ENCODE data around the gene SLC30A3.

SLC30A3 gene

DNA sequence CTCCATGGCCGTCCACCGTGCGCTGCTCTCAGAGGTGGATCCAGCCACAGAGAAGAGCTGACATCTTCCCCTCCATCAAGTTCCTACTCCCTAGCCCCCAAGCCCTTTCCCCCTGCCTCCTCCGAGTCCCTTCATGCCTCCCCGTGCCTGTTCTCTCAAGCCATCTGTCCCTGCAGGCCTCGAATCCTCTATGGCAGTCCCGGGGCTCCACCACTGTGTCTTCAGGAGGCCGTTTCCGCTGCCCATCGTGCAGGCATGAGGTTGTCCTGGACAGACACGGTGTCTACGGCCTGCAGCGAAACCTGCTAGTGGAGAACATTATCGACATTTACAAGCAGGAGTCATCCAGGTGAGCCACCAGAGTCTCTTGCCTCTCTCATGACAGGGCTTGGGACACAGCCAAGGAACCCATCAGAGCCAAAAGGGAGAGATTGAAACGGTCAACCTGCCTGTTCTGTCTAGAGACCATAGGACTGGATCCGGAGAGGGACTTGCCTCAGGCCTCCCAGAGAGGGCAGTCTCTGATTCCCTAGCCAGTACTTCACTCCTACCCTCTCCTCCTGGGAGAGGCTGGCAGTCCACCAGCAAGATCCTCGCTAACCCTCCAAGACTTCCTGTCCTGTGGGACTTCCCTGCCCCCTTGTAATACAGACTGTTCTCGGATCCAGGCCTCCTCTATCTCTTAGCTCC lies 35.7 kb upstream of the SLC30A3 start:
- in situ Hi-C loops (cut with MboI; ENCODE audit: low pct_unique_long_range_greater_than_20kb, low sequenced_read_pairs, unreplicated experiment), result loop anchor here (25.0 kb wide), 2 partner anchors 336 to 461 kb away; partner anchors contain the start of genes DPYSL5 and MAPRE3
- TF ChIP-seq, protein P1, sequence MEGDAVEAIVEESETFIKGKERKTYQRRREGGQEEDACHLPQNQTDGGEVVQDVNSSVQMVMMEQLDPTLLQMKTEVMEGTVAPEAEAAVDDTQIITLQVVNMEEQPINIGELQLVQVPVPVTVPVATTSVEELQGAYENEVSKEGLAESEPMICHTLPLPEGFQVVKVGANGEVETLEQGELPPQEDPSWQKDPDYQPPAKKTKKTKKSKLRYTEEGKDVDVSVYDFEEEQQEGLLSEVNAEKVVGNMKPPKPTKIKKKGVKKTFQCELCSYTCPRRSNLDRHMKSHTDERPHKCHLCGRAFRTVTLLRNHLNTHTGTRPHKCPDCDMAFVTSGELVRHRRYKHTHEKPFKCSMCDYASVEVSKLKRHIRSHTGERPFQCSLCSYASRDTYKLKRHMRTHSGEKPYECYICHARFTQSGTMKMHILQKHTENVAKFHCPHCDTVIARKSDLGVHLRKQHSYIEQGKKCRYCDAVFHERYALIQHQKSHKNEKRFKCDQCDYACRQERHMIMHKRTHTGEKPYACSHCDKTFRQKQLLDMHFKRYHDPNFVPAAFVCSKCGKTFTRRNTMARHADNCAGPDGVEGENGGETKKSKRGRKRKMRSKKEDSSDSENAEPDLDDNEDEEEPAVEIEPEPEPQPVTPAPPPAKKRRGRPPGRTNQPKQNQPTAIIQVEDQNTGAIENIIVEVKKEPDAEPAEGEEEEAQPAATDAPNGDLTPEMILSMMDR (IDR thresholded peaks at IDR 0.05; ENCODE audit: extremely low read depth, insufficient read depth, missing control alignments), result no peak
- no peak for DNase-seq (ENCODE audit: low spot score)

DNA sequence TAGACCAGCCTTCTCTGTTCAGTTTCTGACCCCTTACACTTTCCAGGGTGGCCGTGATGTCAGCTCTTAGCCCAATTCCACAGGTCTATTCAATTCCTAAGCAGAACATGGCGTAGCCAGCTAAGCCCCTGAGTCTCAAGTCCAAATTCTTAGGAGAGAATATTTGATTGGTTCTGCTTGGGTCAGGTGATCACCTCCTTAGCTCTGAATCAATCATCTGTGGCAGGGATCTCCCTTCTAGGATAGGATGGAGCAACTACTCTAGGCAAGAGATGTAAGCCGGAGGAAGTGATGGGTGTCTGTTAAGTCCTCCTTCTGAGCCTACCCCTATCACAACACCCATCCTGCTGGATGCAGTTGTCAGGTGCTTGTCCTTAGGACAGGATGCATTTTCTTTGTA lies 34.3 kb upstream of the SLC30A3 start:
- in situ Hi-C loops (cut with MboI; ENCODE audit: low pct_unique_long_range_greater_than_20kb, low sequenced_read_pairs, unreplicated experiment), result loop anchor here (25.0 kb wide), 2 partner anchors 335 to 460 kb away; partner anchors contain the start of genes DPYSL5 and MAPRE3
- no peak for DNase-seq (ENCODE audit: low spot score)
- TF ChIP-seq, protein P1 (IDR thresholded peaks at IDR 0.05; ENCODE audit: extremely low read depth, insufficient read depth, missing control alignments), result no peak

GRCh38 chr2:27296481-27296880 lies 33.6 kb upstream of the SLC30A3 start:
- DNase-seq (ENCODE audit: low spot score), result no peak
- TF ChIP-seq, protein P1 (IDR thresholded peaks at IDR 0.05; ENCODE audit: extremely low read depth, insufficient read depth, missing control alignments), result no peak
- in situ Hi-C loops (cut with MboI; ENCODE audit: low pct_unique_long_range_greater_than_20kb, low sequenced_read_pairs, unreplicated experiment), result loop anchor here (25.0 kb wide), 2 partner anchors 334 to 459 kb away; partner anchors contain the start of genes DPYSL5 and MAPRE3

DNA sequence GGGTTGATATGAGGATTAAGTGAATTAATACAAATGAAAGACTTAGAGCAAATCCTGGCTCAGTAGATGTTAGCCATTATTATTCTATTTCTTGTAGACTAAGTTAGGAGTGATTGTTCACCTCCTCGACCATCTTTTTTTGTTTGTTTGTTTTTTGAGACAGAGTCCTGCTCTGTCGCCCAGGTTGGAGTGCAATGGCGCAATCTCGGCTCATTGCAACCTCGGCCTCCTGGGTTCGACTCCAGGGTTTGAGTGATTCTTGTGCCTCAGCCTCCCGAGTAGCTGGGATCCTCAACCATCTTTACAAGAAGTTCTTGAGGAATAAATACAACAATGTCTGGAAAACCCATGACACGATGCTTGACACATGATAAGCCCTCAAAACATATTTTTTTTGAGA lies 32.1 kb upstream of the SLC30A3 start:
- in situ Hi-C loops (cut with MboI; ENCODE audit: low pct_unique_long_range_greater_than_20kb, low sequenced_read_pairs, unreplicated experiment), result loop anchor here (25.0 kb wide), 2 partner anchors 333 to 458 kb away; partner anchors contain the start of genes DPYSL5 and MAPRE3
- TF ChIP-seq, protein P1 (IDR thresholded peaks at IDR 0.05; ENCODE audit: extremely low read depth, insufficient read depth, missing control alignments), result no peak
- no peak for DNase-seq (ENCODE audit: low spot score)

- no peak for DNase-seq (ENCODE audit: low spot score)
- TF ChIP-seq, protein P1 (IDR thresholded peaks at IDR 0.05; ENCODE audit: extremely low read depth, insufficient read depth, missing control alignments), result no peak
- in situ Hi-C loops (cut with MboI; ENCODE audit: low pct_unique_long_range_greater_than_20kb, low sequenced_read_pairs, unreplicated experiment), result loop anchor here (25.0 kb wide), 2 partner anchors 330 to 455 kb away; partner anchors contain the start of genes DPYSL5 and MAPRE3
Measured at GRCh38 chr2:27291865-27292264, 29.0 kb upstream of the SLC30A3 start.

DNA sequence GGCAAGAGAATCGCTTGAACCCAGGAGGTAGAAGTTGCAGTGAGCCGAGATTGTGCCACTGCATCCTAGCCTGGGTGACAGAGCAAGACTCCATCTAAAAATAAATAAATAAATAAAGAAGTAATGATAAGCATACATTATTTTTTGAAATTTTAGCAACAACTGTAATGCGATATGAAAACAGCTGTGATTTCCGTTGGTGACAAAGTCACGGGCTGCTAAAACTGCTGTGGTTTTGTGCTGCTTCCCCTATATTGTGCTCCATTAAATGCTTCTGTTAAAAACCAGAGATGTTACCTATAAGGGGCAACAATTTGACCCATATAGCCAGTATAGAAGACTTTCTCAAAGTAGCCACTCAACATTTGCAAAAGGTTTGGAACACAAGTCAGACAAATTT lies 27.7 kb upstream of the SLC30A3 start:
- in situ Hi-C loops (cut with MboI; ENCODE audit: low pct_unique_long_range_greater_than_20kb, low sequenced_read_pairs, unreplicated experiment), result loop anchor here (25.0 kb wide), 2 partner anchors 328 to 453 kb away; partner anchors contain the start of genes DPYSL5 and MAPRE3
- TF ChIP-seq, protein P1 (IDR thresholded peaks at IDR 0.05; ENCODE audit: extremely low read depth, insufficient read depth, missing control alignments), result no peak
- no peak for DNase-seq (ENCODE audit: low spot score)

All from GM13977 (cell line).